Fibroblast of skin of right biceps (primary cell): ENCODE data around the gene DMBX1.

ENCODE experiments used
- DNase-seq: peaks from one replicate; pipeline ENCODE4 v3.0.0-alpha.2; 2013

The DMBX1 gene

DNA sequence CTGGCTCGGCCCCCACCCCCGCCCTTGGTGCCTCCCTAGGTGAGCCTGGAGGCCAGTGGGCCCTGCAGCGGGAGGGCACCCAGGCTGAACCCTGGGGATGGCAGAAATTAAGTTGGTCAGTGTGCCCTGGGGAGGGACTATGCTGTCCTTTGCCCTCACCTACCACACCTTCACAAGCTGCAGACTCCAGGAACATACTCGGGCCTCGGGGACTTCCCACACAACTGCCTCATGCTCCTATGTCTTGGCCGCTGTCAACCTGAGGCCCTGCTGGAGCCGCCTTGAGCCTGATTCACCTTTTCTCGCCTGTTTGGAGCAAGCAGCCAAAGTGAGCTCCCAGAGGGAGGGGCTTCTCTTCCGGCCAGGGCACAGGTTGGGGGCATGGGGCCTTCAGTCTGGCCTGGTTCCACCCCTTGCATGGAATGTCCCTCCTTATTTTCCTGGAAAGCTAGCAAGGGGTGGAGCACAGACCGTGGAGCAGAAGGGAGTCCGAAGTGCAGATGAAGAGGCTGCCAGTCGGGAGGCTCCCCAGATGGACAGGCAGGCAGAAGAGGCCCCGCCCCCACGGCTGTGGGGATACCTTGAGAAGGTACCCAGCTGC lies 37.2 kb downstream of the DMBX1 start:
- no peak for DNase-seq

DNA sequence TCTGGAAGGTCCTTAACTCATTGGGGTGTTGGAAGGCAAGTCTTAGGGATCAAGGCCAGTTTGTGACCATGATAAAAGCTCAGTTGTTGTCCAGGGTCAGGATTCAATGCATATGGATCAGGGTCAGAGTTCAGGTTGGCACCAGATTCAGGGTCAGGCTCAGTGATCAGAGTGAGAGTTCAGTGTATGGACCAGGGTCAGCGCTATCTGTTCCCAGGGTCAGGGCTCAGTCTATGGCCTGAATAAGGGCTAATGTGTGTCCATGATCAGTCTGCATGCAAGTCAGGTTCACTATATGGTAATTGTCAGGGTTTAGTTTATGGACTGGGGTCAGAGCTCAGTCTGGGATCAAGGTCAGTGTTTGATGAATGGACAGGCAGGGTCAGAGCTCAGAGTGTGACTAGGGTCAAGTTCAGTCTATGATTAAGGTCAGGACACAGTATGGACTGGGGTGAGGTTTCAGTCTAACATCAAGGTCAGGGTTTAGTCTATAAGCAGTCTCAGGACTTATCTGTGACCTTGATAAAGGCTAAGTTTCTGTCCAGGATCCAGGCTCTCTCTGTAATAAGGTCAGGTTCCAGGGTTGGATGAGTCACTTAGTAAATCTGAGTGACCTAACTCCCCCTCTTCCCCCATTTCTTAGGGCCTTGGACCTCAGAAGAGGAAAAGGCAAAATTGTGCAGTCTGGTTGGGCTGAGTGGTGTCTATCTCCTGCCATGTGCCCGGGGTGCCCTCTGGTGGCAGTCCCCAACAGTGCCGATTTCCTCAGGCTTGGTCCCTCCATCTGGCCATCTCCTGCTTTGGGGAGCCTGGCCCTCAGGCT lies 38.0 kb downstream of the DMBX1 start:
- peak; percentile 62 for DNase-seq

GRCh38 chr1:46528297-46528955 lies 38.8 kb downstream of the DMBX1 start:
- peak; percentile 37 for DNase-seq

GRCh38 chr1:46529031-46529630 lies 39.5 kb downstream of the DMBX1 start:
- DNase-seq: no peak

DNA sequence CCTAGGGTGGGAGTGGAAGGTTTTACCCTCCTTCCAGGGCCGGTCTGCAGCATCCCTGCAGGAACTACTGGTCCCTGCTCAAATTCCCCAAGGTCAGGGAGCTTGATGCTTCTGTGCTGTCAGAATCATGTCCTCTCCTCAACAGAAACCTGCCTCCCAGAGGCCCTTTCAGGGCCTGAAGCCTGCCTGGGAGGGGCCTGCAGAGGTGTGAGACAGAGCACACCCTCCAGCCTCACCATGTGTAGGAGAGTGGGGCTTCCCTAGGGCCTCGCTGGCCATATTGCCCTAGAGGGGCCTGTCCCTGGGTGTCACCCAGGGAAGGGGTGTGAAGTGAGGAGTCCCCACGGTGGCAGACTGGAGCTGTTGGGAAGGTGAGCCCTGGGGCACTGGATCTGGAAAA lies 40.7 kb downstream of the DMBX1 start:
- DNase-seq: no peak

DNA sequence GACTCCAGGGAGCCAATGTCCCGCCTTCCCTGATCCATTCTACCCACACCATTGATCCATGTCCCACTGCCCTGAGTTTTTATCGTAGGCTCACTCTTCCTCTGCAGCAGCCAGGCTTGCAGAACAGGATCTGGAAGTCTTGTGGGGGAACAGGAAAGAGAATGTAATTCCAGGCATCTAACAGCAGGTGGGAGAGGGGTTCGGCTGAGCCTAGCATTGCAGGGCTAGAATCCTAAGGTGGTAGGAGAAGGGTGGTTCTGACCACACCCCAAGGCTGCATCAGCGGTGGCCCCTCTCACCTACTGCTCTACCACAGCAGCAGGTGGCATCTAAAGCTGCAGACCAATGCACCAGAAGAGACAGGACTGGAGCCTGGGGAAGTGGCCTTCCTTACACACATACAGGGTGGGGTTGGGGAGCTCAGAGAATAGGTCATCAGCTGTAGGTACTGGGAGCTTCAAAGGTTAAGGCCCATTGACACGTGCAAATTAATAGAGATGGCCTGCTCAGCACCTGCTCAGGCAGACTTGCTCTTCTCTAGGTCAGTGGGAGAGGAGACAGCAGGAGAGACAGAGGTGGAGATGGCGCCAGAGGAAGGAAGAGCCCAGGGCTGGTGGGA lies 41.3 kb downstream of the DMBX1 start:
- no peak for DNase-seq

DNA sequence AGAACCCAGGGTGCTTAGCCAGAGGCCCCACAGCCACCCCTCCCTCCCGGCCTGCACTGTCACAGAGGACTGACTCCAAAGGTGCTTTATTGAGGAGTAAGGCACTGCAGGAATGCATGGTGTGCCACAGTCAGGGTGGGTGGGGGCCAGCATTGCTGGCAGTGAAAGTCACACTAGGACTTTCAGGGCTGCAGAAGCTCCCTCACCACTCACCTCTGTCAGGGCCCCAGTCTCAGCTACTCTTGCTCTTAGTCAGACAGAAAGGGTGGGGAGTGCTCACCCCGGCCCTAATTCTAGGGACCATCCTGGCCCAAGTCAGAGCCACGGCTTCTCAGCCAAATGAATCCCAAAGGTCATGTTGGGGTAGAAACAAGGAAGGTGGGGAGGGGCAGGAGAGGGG lies 42.5 kb downstream of the DMBX1 start:
- DNase-seq: no peak

- peak; percentile 64 for DNase-seq
These were observed 43.0 kb downstream of the DMBX1 start for GRCh38 chr1:46532498-46533178.

GRCh38 chr1:46533179-46533864 lies 43.7 kb downstream of the DMBX1 start:
- peak; percentile 51 for DNase-seq

DNA sequence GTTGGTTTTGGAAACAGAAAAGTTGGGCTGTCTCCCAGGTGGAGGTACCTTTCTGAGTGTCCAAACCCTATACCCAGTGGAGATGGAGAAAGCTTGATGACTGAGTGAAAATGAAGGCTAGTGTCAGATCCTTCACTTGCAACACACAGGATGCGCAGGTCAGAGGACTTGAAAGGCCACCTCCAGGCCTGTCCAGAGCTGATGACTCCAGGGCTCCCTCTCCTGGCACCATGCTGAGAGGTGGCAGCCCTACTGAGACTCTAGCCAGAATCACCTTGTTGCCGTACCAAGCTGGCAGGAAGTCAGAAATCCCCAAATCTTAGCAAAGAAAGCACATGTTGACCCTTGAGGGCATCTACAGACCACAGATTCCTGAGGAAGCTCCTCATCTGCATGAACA lies 45.4 kb downstream of the DMBX1 start:
- DNase-seq: no peak

DNA sequence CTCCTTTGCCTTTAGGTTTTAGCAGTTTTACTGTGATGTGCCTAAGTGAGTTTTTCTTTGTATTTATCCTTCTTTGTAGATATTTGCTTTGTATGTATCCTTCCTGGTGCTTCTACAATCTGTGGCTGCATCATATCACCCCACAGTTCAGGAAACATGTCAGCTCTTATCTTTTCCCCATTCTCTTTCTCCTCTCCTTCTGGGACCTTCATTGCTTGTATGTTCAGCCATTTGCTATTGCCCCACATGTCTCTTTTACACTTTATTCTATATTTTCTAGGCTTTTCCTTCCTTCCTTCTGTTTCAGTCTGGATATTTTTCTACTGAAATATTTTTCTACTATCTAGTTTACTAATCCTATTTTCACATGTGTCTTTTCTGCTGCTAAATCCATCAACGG lies 46.9 kb downstream of the DMBX1 start:
- DNase-seq: no peak

DNA sequence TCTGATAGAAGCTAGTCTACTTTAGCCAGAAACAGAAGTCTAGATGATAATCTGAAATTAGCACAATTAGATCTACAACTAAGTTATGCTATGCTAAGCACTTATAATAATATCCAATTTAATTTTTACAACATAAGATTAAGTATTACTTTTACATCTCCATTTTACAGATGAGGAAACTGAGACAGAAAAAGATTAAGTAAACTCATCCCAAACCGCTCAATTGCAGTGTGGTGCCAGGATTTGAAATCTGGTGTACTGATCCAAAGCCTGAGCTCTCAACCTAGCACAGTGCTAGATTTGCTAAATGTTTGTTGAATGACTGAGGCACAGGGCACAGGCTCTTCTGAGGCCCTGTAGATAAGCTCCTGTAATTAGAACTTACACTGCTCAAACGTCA lies 48.0 kb downstream of the DMBX1 start:
- no peak for DNase-seq

GRCh38 chr1:46538147-46538546 lies 48.5 kb downstream of the DMBX1 start:
- no peak for DNase-seq
